Right lobe of liver (tissue), 4 donors: ENCODE measurements around the gene CIB4.

Experiments used
- CTCF ChIP-seq, 4 donors: fragments of 200-600 bp in 3 of 4; fragments of 450-650 bp in 1 of 4; IDR thresholded peaks; one replicate each; pipeline versions ENCODE4 v1.5.1 to v1.8.0; 2016 to 2022; ENCODE audit warnings: antibody characterized with exemption in 4 of 4, mild to moderate bottlenecking in 2 of 4
- POLR2A ChIP-seq: fragments of 450-650 bp; IDR thresholded peaks from one replicate; pipeline ENCODE4 v1.6.1; 2017; ENCODE audit warnings: antibody characterized with exemption, mild to moderate bottlenecking
- donor health status: DM: no; HTN: no; CAD: no.
- donor health status: DM: no; HTN: no; CAD: no.
- donor health status: DM: no; HTN: yes; CAD: no.

GRCh38 chr2:26626606-26627005 lies 14.6 kb downstream of the CIB4 start:
- no peak for TF ChIP-seq CTCF (IDR thresholded peaks at IDR 0.05)
- TF ChIP-seq POLR2A: no peak
